Endothelial cell of umbilical vein (primary cell): Measurements from ENCODE around the gene LMNTD1. TPM values are rescaled to one million over a fixed set of nuclear protein-coding genes. Genes with fewer than 3 reads are reported as not detected.

ENCODE experiments used
- BruUV-seq: library from RNA; stranded (reverse); fragments of 400-500 nt; replicated peaks from 2 replicates; lab custom pipeline; 2021; lab: Mats Ljungman, UMichigan
- CTCF ChIA-PET: fragments of 300-600, 350-600 bp; sonication (Branson Sonifier 250); formaldehyde crosslinking; loops from one replicate; lab custom pipeline; 2021; ENCODE audit warnings: antibody characterized with exemption, inconsistent platforms; lab: Charles Lee
- POLR2A ChIA-PET: fragments of 300-600, 350-600 bp; sonication (Branson Sonifier 250); formaldehyde crosslinking; loops from one replicate; lab custom pipeline; 2021; ENCODE audit warnings: antibody characterized with exemption, inconsistent platforms; lab: Charles Lee
- DNase-seq: peaks from one replicate; pipeline ENCODE4 v3.0.0-alpha.2; 2011; ENCODE audit warnings: low read depth, low spot score
- FAIRE-seq: peaks from 2 replicates; lab custom pipeline; 2011; peaks lifted over from hg19 to GRCh38; lab: Jason Lieb, UNC
- H2AFZ ChIP-seq: 2 replicates; pipeline ENCODE4 v1.6.0; 2012; ENCODE audit warnings: low read depth, low read length, control low read depth, inconsistent platforms
- H3K27ac ChIP-seq: 2 replicates; pipeline ENCODE4 v1.5.1; 2011; ENCODE audit warnings: low read depth, mild to moderate bottlenecking, control low read depth, low read length, moderate library complexity; ENCODE audit not compliant: insufficient read depth
- H3K27me3 ChIP-seq, 2 experiments: 2 replicates each; pipeline versions ENCODE4 v1.6.0 to v1.6.1; 2011; ENCODE audit warnings: low read length in 2 of 2, mixed read lengths in 1 of 2; ENCODE audit not compliant: control insufficient read depth in 2 of 2, insufficient read depth in 2 of 2
- H3K36me3 ChIP-seq, 2 experiments: 2 replicates in 1 of 2; 3 replicates in 1 of 2; pipeline ENCODE4 v1.5.1; 2011; ENCODE audit warnings: low read length in 2 of 2, mild to moderate bottlenecking in 1 of 2, moderate library complexity in 1 of 2; ENCODE audit not compliant: control insufficient read depth in 2 of 2, insufficient read depth in 2 of 2; ENCODE audit errors: extremely low read depth in 1 of 2
- H3K4me1 ChIP-seq: 3 replicates; pipeline ENCODE4 v1.5.1; 2011; ENCODE audit warnings: mild to moderate bottlenecking, low read length; ENCODE audit not compliant: control insufficient read depth, insufficient read depth; ENCODE audit errors: extremely low read depth
- H3K4me2 ChIP-seq: 2 replicates; pipeline ENCODE4 v1.6.1; 2011; ENCODE audit warnings: low read length, control low read depth, mixed read lengths; ENCODE audit not compliant: insufficient read depth
- H3K4me3 ChIP-seq, 3 experiments: fragments of 200-600 bp in 1 of 3; sonication (generic), shearing (Covaris generic) in 1 of 3; replicated peaks in 1 of 3; 2 replicates each; pipeline ENCODE4 v1.5.1; 2011 to 2016; ENCODE audit warnings: control low read depth in 3 of 3, low read length in 3 of 3, mild to moderate bottlenecking in 2 of 3, inconsistent platforms in 1 of 3, low read depth in 1 of 3, moderate library complexity in 1 of 3; ENCODE audit not compliant: insufficient read depth in 1 of 3
- H3K79me2 ChIP-seq: 2 replicates; pipeline ENCODE4 v1.6.0; 2012; ENCODE audit warnings: low read length, inconsistent platforms; ENCODE audit not compliant: control insufficient read depth, insufficient read depth
- H3K9ac ChIP-seq: replicated peaks from 2 replicates; pipeline ENCODE3; 2011; ENCODE audit warnings: low read length, control low read depth; ENCODE audit not compliant: insufficient read depth; ENCODE audit errors: extremely low read depth
- H3K9me1 ChIP-seq: replicated peaks from 3 replicates; pipeline ENCODE4 v1.6.0; 2011; ENCODE audit warnings: mild to moderate bottlenecking, low read length; ENCODE audit not compliant: control insufficient read depth, insufficient read depth; ENCODE audit errors: extremely low read depth
- H3K9me3 ChIP-seq: replicated peaks from 2 replicates; pipeline ENCODE4 v1.5.1; 2012; ENCODE audit warnings: low read length, inconsistent platforms; ENCODE audit not compliant: control insufficient read depth, insufficient read depth
- H4K20me1 ChIP-seq: replicated peaks from 2 replicates; pipeline ENCODE3; 2011; ENCODE audit warnings: mild to moderate bottlenecking, low read length; ENCODE audit not compliant: control insufficient read depth, insufficient read depth; ENCODE audit errors: extremely low read depth
- EZH2 ChIP-seq: IDR thresholded peaks from 2 replicates; pipeline ENCODE4 v1.6.1; 2012; ENCODE audit warnings: borderline replicate concordance, low read depth, mild to moderate bottlenecking, moderate library complexity, low read length, inconsistent platforms; ENCODE audit not compliant: severe bottlenecking
- FOS ChIP-seq: IDR thresholded peaks from 2 replicates; pipeline ENCODE4 v1.6.1; 2011; ENCODE audit warnings: mild to moderate bottlenecking, low read length, moderate library complexity, borderline replicate concordance; ENCODE audit not compliant: insufficient read depth
- GATA2 ChIP-seq: IDR thresholded peaks from 2 replicates; pipeline ENCODE4 v1.7.0; 2011; ENCODE audit warnings: low read depth, mild to moderate bottlenecking, moderate library complexity, mixed read lengths, low read length; ENCODE audit not compliant: insufficient read length, insufficient read depth
- JUN ChIP-seq: IDR thresholded peaks from 2 replicates; pipeline ENCODE4 v1.6.1; 2011; ENCODE audit warnings: borderline replicate concordance, low read depth; ENCODE audit not compliant: insufficient read length, insufficient read depth
- MYC ChIP-seq: IDR thresholded peaks from one replicate; pipeline ENCODE4 v1.6.1; 2011; ENCODE audit warnings: mild to moderate bottlenecking, low read depth, low read length
- POLR2A ChIP-seq: IDR thresholded peaks from 2 replicates; pipeline ENCODE4 v1.6.1; 2012; ENCODE audit warnings: low read depth, mild to moderate bottlenecking, control low read depth, low read length
- POLR2AphosphoS5 ChIP-seq: IDR thresholded peaks from 2 replicates; pipeline ENCODE4 v1.6.1; 2012; ENCODE audit warnings: low read depth, mild to moderate bottlenecking, control low read depth, low read length, moderate library complexity; ENCODE audit not compliant: insufficient read depth
- dilution Hi-C: fragments of 300-500 bp; cut with MboI; formaldehyde crosslinking; loops from one replicate; pipeline ENCODE4 v1.15.0; 2019; ENCODE audit warnings: low sequenced_read_pairs; ENCODE audit not compliant: extremely low pct_ligation_motif_present
- intact Hi-C: fragments of 100-400 bp; cut with micrococcal nuclease; formaldehyde crosslinking; loops from one replicate; pipeline ENCODE4 v1.10.0; 2022
- polyA plus RNA-seq, 4 experiments: library from polyadenylated mRNA; depleted of rRNA in 3 of 4; stranded (reverse) in 3 of 4; unstranded in 1 of 4; fragments of >200 nt; gene quantifications; 2 replicates each; pipeline versions ENCODE4 v1.2.1 to v1.2.3, GENCODE V29; 2011 to 2012; ENCODE audit warnings: missing spikeins in 1 of 4
- total RNA-seq: library from RNA; stranded (reverse); gene quantifications from 2 replicates; pipeline ENCODE4 v1.2.3, GENCODE V29; 2021
- TF ChIP-seq, protein P1 (sequence below): IDR thresholded peaks from 2 replicates; pipeline ENCODE4 v1.6.1; 2011; ENCODE audit not compliant: insufficient read depth, insufficient read length
- TF ChIP-seq, protein P2 (sequence below), 2 donors: IDR thresholded peaks; 1 replicate in 1 of 2; 2 replicates in 1 of 2; pipeline ENCODE4 v1.5.1; 2011; ENCODE audit warnings: low read length in 2 of 2, mild to moderate bottlenecking in 2 of 2, moderate library complexity in 2 of 2, control low read depth in 1 of 2, inconsistent platforms in 1 of 2, low read depth in 1 of 2; ENCODE audit not compliant: insufficient read depth in 1 of 2; ENCODE audit errors: extremely low read depth in 1 of 2

LMNTD1 gene
- total and polyA plus RNA-seq, 2 donors (not counting 3 experiments of a cell fraction or from before 2014, with no cell fraction given): not detected

DNA sequence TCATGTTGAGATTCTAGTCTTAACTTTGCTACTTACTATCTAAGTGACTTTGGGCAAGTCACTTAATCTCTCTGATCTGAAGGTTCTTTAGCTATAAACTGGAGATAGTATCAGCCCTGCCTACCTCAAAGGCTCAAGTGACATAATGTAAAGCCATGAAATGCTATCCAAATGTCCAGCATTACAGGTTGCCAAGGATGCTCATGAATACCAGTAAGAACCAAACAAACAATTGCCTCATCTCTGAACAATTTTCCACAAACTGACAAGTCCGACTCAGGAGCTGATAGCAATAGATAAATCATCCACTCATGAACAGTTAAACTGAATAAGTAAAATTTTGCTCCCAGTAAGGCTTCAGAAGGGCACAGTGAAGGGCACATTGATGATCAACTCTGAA, 51.5 kb downstream of the LMNTD1 start:
- FAIRE-seq: no peak
- H3K79me2 ChIP-seq: no peaks in the 10 kb centered on the region
- BruUV-seq: no TSS peak
- dilution Hi-C loops (no loop called here), intact Hi-C loops (no loop called here)
- H3K36me3 ChIP-seq: no peaks in the 10 kb centered on the region
- peaks cover 6 to 10% of the 10 kb centered on the region in 2 experiments for H3K27me3 ChIP-seq
- ChIA-PET CTCF (no interaction called here), POLR2A (no interaction called here)
- H3K4me2 ChIP-seq: no peak overlapping the region
- no peak overlapping the region for H3K4me3 ChIP-seq
- TF ChIP-seq POLR2AphosphoS5 (no peak), JUN (no peak), MYC (no peak), FOS (no peak), EZH2 (no peak), POLR2A (no peak), GATA2 (no peak)
- TF ChIP-seq, protein P1, sequence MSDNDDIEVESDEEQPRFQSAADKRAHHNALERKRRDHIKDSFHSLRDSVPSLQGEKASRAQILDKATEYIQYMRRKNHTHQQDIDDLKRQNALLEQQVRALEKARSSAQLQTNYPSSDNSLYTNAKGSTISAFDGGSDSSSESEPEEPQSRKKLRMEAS: no peak
- TF ChIP-seq, protein P2, sequence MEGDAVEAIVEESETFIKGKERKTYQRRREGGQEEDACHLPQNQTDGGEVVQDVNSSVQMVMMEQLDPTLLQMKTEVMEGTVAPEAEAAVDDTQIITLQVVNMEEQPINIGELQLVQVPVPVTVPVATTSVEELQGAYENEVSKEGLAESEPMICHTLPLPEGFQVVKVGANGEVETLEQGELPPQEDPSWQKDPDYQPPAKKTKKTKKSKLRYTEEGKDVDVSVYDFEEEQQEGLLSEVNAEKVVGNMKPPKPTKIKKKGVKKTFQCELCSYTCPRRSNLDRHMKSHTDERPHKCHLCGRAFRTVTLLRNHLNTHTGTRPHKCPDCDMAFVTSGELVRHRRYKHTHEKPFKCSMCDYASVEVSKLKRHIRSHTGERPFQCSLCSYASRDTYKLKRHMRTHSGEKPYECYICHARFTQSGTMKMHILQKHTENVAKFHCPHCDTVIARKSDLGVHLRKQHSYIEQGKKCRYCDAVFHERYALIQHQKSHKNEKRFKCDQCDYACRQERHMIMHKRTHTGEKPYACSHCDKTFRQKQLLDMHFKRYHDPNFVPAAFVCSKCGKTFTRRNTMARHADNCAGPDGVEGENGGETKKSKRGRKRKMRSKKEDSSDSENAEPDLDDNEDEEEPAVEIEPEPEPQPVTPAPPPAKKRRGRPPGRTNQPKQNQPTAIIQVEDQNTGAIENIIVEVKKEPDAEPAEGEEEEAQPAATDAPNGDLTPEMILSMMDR (IDR thresholded peaks at IDR 0.05; ENCODE audit: extremely low read depth in 1 of 2, insufficient read depth in 1 of 2, low read depth in 1 of 2, low read length in 2 of 2): no peak
- DNase-seq: no peak
- H3K9me1 ChIP-seq: no peaks in the 10 kb centered on the region
- no peaks in the 10 kb centered on the region for H3K4me1 ChIP-seq
- no peak overlapping the region for H3K27ac ChIP-seq
- H4K20me1 ChIP-seq: no peaks in the 10 kb centered on the region
- H3K9me3 ChIP-seq: no peaks in the 10 kb centered on the region
- H3K9ac ChIP-seq: no peak overlapping the region
- H2AFZ ChIP-seq: no peak overlapping the region
